GM12874 (cell line): ENCODE measurements around the gene CACNB2.

Experiments used
- CTCF ChIP-seq: IDR thresholded peaks from 2 replicates; pipeline ENCODE4 v1.5.1; 2011; ENCODE audit warnings: low read depth, mild to moderate bottlenecking, control low read depth, low read length, moderate library complexity; ENCODE audit not compliant: insufficient read depth

Gene CACNB2

GRCh38 chr10:18582803-18583202 lies 442.6 kb downstream of the CACNB2 start:
- TF ChIP-seq CTCF, result no peak

- no peak for TF ChIP-seq CTCF
Observed at GRCh38 chr10:18583575-18584270, 443.5 kb downstream of the CACNB2 start.
